Measurements from ENCODE around the gene AP3S2. TPM values are rescaled to one million over a fixed set of nuclear protein-coding genes. Genes with fewer than 3 reads are reported as not detected.
"Not testable (repeated sequence)": the region's sequence is repeated elsewhere in the genome, so short reads cannot be mapped to it uniquely, and the experiment has no call there.

Gene AP3S2
- total RNA-seq, 1 experiment from 2014 or later = 23.3 TPM

GRCh38 chr15:89870688-89871288 is 23.0 kb downstream of the AP3S2 start:
- BruUV-seq (replicated peaks) = no TSS peak
- Histone ChIP-seq H3K27me3 (ENCODE audit: insufficient read depth, low read length) (no peaks in the 10 kb centered on the region), H2AFZ (ENCODE audit: low read depth, low read length, poor library complexity, severe bottlenecking) (no peak overlapping the region), H3K9me2 (ENCODE audit: insufficient read depth) (no peaks in the 10 kb centered on the region), H4K20me1 (ENCODE audit: insufficient read depth) (no peaks in the 10 kb centered on the region), H3K9me3 (ENCODE audit: control insufficient read depth in 1 of 2, insufficient read depth in 1 of 2, low read depth in 1 of 2, low read length in 2 of 2) (no peaks in the 10 kb centered on the region), H3K36me3 (ENCODE audit: control insufficient read depth in 1 of 2, insufficient read depth in 2 of 2, low read length in 2 of 2) (peaks cover 8 to 21% of the 10 kb centered on the region in 2 experiments; a peak in 3 of 4 replicates), H3K27ac (ENCODE audit: low read depth, low read length) (no peak overlapping the region), H3K79me2 (ENCODE audit: insufficient read depth, low read length) (no peaks in the 10 kb centered on the region), H3K4me1 (ENCODE audit: control insufficient read depth in 1 of 2, insufficient read depth in 2 of 2, low read length in 2 of 2) (no peaks in the 10 kb centered on the region), H3K4me3 (replicated peaks in 1 of 2; ENCODE audit: low read depth in 1 of 2, low read length in 2 of 2) (no peak overlapping the region), H3K9ac (ENCODE audit: low read length) (no peak overlapping the region), H3K4me2 (ENCODE audit: low read length) (no peak overlapping the region)
- ATAC-seq (no peak), DNase-seq (ENCODE audit: low read depth, low spot score) (no peak)
- RAD21 ChIA-PET (ENCODE audit: low non-redundant PET in 1 of 2, low total read pairs in 2 of 2, uncharacterized antibody in 2 of 2, unreplicated experiment in 2 of 2) = no interaction called here
- CTCF ChIA-PET = interaction anchor here (1.7 kb wide), 1 partner anchor 110 kb away, joined by 4 read pairs; no protein-coding TSS in a partner anchor
- intact Hi-C loops (cut with micrococcal nuclease) = no loop called here
- POLR2A ChIA-PET = no interaction called here
- no peak for TF ChIP-seq SP1 (IDR thresholded peaks at IDR 0.05; ENCODE audit: low read depth)
- TF ChIP-seq EZH2phosphoT487 (IDR thresholded peaks at IDR 0.05; ENCODE audit: borderline replicate concordance) = no peak
- no peak for TF ChIP-seq SIN3A (IDR thresholded peaks at IDR 0.05; ENCODE audit: low read depth)
- no peak for TF ChIP-seq JUND (IDR thresholded peaks at IDR 0.05)
- no peak for TF ChIP-seq MAX (IDR thresholded peaks at IDR 0.05)
- no peak for TF ChIP-seq ZNF274 (IDR thresholded peaks at IDR 0.05; ENCODE audit: low read depth, low read length)
- TF ChIP-seq SRF (IDR thresholded peaks at IDR 0.05; ENCODE audit: low read depth) = no peak

- DNase-seq (ENCODE audit: low read depth, low spot score) (no peak), ATAC-seq (no peak)
- H3K79me2 ChIP-seq (ENCODE audit: insufficient read depth, low read length) = no peaks in the 10 kb centered on the region
- peaks cover 11 to 21% of the 10 kb centered on the region in 2 experiments; a peak in 3 of 4 replicates for H3K36me3 ChIP-seq (ENCODE audit: control insufficient read depth in 1 of 2, insufficient read depth in 2 of 2, low read length in 2 of 2)
- intact Hi-C loops (cut with micrococcal nuclease) = no loop called here
- H3K27ac ChIP-seq (ENCODE audit: low read depth, low read length) = no peak overlapping the region
- ChIA-PET POLR2A (no interaction called here), RAD21 (ENCODE audit: low non-redundant PET in 1 of 2, low total read pairs in 2 of 2, uncharacterized antibody in 2 of 2, unreplicated experiment in 2 of 2) (no interaction called here), CTCF (no interaction called here)
- TF ChIP-seq FOSL1 (IDR thresholded peaks at IDR 0.05; ENCODE audit: low read depth) (no peak), ELF1 (IDR thresholded peaks at IDR 0.05; ENCODE audit: borderline replicate concordance, low read depth) (no peak), POLR2A (IDR thresholded peaks at IDR 0.05; ENCODE audit: borderline replicate concordance, extremely low read depth, insufficient read depth, insufficient read length) (no peak), MAX (IDR thresholded peaks at IDR 0.05) (no peak), REST (IDR thresholded peaks at IDR 0.05; ENCODE audit: low read depth) (no peak), JUND (IDR thresholded peaks at IDR 0.05) (no peak)
- no peak overlapping the region for H3K9ac ChIP-seq (ENCODE audit: low read length)
- no peak overlapping the region for H3K4me3 ChIP-seq (replicated peaks in 1 of 2; ENCODE audit: low read depth in 1 of 2, low read length in 2 of 2)
- no peaks in the 10 kb centered on the region for H3K9me2 ChIP-seq (ENCODE audit: insufficient read depth)
- H3K27me3 ChIP-seq (ENCODE audit: insufficient read depth, low read length) = no peaks in the 10 kb centered on the region
- no peak overlapping the region for H2AFZ ChIP-seq (ENCODE audit: low read depth, low read length, poor library complexity, severe bottlenecking)
- no TSS peak for BruUV-seq (replicated peaks)
- H3K4me2 ChIP-seq (ENCODE audit: low read length) = no peak overlapping the region
- H3K9me3 ChIP-seq (ENCODE audit: control insufficient read depth in 1 of 2, insufficient read depth in 1 of 2, low read depth in 1 of 2, low read length in 2 of 2) = no peaks in the 10 kb centered on the region
- no peaks in the 10 kb centered on the region for H4K20me1 ChIP-seq (ENCODE audit: insufficient read depth)
- no peaks in the 10 kb centered on the region for H3K4me1 ChIP-seq (ENCODE audit: control insufficient read depth in 1 of 2, insufficient read depth in 2 of 2, low read length in 2 of 2)
These were observed 23.8 kb downstream of the AP3S2 start for GRCh38 chr15:89870006-89870405.

GRCh38 chr15:89869490-89869889 is 24.3 kb downstream of the AP3S2 start:
- RAD21 ChIA-PET (ENCODE audit: low non-redundant PET in 1 of 2, low total read pairs in 2 of 2, uncharacterized antibody in 2 of 2, unreplicated experiment in 2 of 2); POLR2A ChIA-PET; H4K20me1 ChIP-seq (ENCODE audit: insufficient read depth); intact Hi-C loops (cut with micrococcal nuclease); CTCF ChIA-PET; H2AFZ ChIP-seq (ENCODE audit: low read depth, low read length, poor library complexity, severe bottlenecking); H3K4me1 ChIP-seq (ENCODE audit: control insufficient read depth in 1 of 2, insufficient read depth in 2 of 2, low read length in 2 of 2); H3K27me3 ChIP-seq (ENCODE audit: insufficient read depth, low read length); DNase-seq (ENCODE audit: low read depth, low spot score); H3K79me2 ChIP-seq (ENCODE audit: insufficient read depth, low read length); H3K9me2 ChIP-seq (ENCODE audit: insufficient read depth); BruUV-seq (replicated peaks); H3K9me3 ChIP-seq (ENCODE audit: control insufficient read depth in 1 of 2, insufficient read depth in 1 of 2, low read depth in 1 of 2, low read length in 2 of 2); H3K4me2 ChIP-seq (ENCODE audit: low read length); H3K27ac ChIP-seq (ENCODE audit: low read depth, low read length); H3K9ac ChIP-seq (ENCODE audit: low read length); H3K4me3 ChIP-seq (replicated peaks in 1 of 2; ENCODE audit: low read depth in 1 of 2, low read length in 2 of 2); ATAC-seq: not testable (repeated sequence)
- H3K36me3 ChIP-seq (ENCODE audit: control insufficient read depth in 1 of 2, insufficient read depth in 2 of 2, low read length in 2 of 2) = peaks cover 11 to 21% of the 10 kb centered on the region in 2 experiments; a peak in 3 of 4 replicates
